IPS-11a (cell line): ENCODE data around the gene CCDC102B.

Experiments used
- H3K4me3 ChIP-seq: one replicate; pipeline ENCODE4 v1.5.1; 2013; ENCODE audit warnings: low read depth, low read length, control low read depth

CCDC102B gene

GRCh38 chr18:69064063-69064462, 266.2 kb downstream of the CCDC102B start:
- no peak overlapping the region for H3K4me3 ChIP-seq

DNA sequence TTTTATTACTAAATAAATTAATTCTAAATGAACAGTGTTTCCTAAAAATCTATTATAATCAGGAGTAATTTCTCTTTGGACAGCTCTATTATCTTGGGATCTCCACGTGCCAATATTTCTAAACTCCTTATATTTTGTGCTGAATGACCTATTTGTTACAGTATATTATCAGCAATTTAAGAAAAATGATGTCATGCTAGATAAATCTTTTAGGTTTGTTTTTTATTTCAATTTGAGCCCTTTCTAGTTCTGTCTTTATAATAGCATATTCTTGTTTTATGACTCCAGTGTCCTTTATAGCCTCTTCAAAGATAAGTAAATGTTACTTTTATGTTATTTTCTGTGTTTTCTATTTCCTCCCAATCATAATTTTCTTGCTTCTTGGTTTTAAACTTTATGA, 269.2 kb downstream of the CCDC102B start:
- H3K4me3 ChIP-seq = no peak overlapping the region

DNA sequence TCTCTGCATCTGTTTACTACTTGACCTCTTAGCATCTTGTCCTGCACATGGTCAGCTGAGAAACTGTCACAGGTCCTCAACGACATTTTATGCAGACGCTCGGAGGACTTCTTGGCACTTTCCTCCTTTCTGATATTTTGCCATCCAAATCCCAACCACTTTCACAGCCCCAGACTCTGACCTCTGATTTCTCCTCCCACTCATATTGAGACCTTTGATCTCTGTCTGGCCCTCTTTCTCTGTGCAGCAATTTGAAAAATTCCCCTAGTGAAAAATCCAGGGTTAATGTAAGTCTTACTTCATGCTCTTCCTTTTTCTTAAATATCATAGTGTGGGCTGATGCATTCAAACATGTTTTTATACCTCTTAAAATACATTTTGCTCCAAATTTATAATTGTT, 273.8 kb downstream of the CCDC102B start:
- no peak overlapping the region for H3K4me3 ChIP-seq

- H3K4me3 ChIP-seq = no peak overlapping the region
Measured at GRCh38 chr18:69081846-69082245, 284.0 kb downstream of the CCDC102B start.

DNA sequence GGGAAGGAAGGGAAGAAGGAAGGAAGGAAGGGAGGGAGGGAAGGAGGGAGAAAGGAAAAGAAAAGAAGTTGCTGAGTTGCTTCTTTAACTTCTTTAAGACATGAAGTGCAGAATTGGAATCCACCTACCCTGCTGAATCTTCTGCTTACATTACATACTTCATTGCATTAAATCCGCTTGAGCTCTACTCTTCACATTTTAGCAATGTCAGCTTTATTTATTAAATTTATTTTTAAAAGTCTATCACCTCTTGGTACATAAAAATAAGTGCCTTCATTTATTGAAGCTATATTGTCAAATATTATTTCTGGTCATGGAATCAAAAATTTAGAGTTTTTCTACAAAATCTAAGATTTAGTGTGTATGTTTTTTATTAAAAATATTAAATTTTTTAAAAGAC, 284.6 kb downstream of the CCDC102B start:
- H3K4me3 ChIP-seq = no peak overlapping the region

- H3K4me3 ChIP-seq = no peak overlapping the region
Measured at GRCh38 chr18:69085951-69086350, 288.1 kb downstream of the CCDC102B start.

DNA sequence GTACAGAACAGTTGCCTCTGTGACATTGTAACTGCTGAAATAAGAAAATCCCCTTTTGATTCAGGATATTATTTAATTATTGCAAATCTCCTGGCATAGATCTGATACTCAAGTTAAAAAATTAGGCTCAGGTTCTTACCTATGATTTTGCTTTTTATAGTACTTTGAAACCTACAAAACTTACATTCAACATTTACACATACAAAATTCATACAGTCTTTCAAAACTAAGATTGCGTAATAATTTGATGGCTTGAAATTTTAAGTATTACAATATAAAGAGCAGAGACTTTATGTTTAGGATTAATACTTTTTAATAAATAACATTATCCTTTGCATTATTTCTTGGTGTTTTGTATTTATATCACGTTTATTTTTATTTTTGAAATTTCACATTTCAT, 291.1 kb downstream of the CCDC102B start:
- no peak overlapping the region for H3K4me3 ChIP-seq

- H3K4me3 ChIP-seq = no peak overlapping the region
Measured at GRCh38 chr18:69097349-69097748, 299.5 kb downstream of the CCDC102B start.

GRCh38 chr18:69102959-69103358, 305.1 kb downstream of the CCDC102B start:
- H3K4me3 ChIP-seq = no peak overlapping the region
